Measurements from ENCODE around the gene POU3F1.

DNA sequence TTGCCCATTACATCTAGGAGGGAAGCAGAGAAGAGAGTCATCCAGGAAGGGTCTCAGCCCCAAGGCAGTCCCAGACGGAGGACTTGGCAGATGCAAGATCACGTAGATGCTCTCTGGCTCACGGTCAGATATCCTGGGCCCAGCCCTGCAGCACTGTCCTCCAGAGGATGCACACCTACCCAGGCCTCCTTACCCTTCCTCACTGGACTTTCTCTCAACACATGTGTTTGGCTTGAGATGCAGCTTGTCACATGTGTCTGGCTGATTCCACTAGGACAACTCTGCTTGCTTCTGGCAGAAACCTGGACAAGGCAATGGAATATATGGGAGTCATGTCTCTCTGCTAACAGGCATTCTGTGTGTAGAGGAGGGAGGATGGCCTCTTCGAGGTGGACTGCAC is 32.4 kb upstream of the POU3F1 start:
- no peak for TF ChIP-seq POLR2AphosphoS5 (IDR thresholded peaks at IDR 0.05)
- TF ChIP-seq, protein P1, sequence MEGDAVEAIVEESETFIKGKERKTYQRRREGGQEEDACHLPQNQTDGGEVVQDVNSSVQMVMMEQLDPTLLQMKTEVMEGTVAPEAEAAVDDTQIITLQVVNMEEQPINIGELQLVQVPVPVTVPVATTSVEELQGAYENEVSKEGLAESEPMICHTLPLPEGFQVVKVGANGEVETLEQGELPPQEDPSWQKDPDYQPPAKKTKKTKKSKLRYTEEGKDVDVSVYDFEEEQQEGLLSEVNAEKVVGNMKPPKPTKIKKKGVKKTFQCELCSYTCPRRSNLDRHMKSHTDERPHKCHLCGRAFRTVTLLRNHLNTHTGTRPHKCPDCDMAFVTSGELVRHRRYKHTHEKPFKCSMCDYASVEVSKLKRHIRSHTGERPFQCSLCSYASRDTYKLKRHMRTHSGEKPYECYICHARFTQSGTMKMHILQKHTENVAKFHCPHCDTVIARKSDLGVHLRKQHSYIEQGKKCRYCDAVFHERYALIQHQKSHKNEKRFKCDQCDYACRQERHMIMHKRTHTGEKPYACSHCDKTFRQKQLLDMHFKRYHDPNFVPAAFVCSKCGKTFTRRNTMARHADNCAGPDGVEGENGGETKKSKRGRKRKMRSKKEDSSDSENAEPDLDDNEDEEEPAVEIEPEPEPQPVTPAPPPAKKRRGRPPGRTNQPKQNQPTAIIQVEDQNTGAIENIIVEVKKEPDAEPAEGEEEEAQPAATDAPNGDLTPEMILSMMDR (IDR thresholded peaks at IDR 0.05), result no peak
- TF ChIP-seq POLR2A (IDR thresholded peaks at IDR 0.05), result no peak

All from gastroesophageal sphincter (tissue), 3 donors.